IPS-11a (cell line): ENCODE measurements around the gene DAAM1.

ENCODE experiments used
- H3K4me3 ChIP-seq: one replicate; pipeline ENCODE4 v1.5.1; 2013; ENCODE audit warnings: low read depth, low read length, control low read depth

The DAAM1 gene

GRCh38 chr14:59359431-59360124 is 171.1 kb downstream of the DAAM1 start:
- H3K4me3 ChIP-seq, result no peak overlapping the region

GRCh38 chr14:59360233-59360632 is 171.8 kb downstream of the DAAM1 start:
- H3K4me3 ChIP-seq, result no peak overlapping the region

- no peak overlapping the region for H3K4me3 ChIP-seq
These were observed 172.7 kb downstream of the DAAM1 start for GRCh38 chr14:59360923-59361794.

GRCh38 chr14:59362513-59362912 is 174.0 kb downstream of the DAAM1 start:
- H3K4me3 ChIP-seq, result no peak overlapping the region

GRCh38 chr14:59363531-59364226 is 175.2 kb downstream of the DAAM1 start:
- no peak overlapping the region for H3K4me3 ChIP-seq

- no peak overlapping the region for H3K4me3 ChIP-seq
These were observed 181.8 kb downstream of the DAAM1 start for GRCh38 chr14:59370158-59370742.

GRCh38 chr14:59371771-59372170 is 183.3 kb downstream of the DAAM1 start:
- H3K4me3 ChIP-seq, result no peak overlapping the region

- H3K4me3 ChIP-seq, result no peak overlapping the region
These were observed 185.6 kb downstream of the DAAM1 start for GRCh38 chr14:59374048-59374447.

GRCh38 chr14:59376686-59377085 is 188.2 kb downstream of the DAAM1 start:
- H3K4me3 ChIP-seq, result no peak overlapping the region

GRCh38 chr14:59377491-59377890 is 189.0 kb downstream of the DAAM1 start:
- no peak overlapping the region for H3K4me3 ChIP-seq

- H3K4me3 ChIP-seq, result no peak overlapping the region
These were observed 189.6 kb downstream of the DAAM1 start for GRCh38 chr14:59377991-59378601.

GRCh38 chr14:59389936-59390335 is 201.5 kb downstream of the DAAM1 start:
- no peak overlapping the region for H3K4me3 ChIP-seq

- H3K4me3 ChIP-seq, result no peak overlapping the region
These were observed 202.9 kb downstream of the DAAM1 start for GRCh38 chr14:59391388-59391787.

GRCh38 chr14:59394268-59394667 is 205.8 kb downstream of the DAAM1 start:
- no peak overlapping the region for H3K4me3 ChIP-seq

- H3K4me3 ChIP-seq, result no peak overlapping the region
These were observed 207.2 kb downstream of the DAAM1 start for GRCh38 chr14:59395672-59396071.

GRCh38 chr14:59398841-59399240 is 210.4 kb downstream of the DAAM1 start:
- no peak overlapping the region for H3K4me3 ChIP-seq

- no peak overlapping the region for H3K4me3 ChIP-seq
These were observed 218.2 kb downstream of the DAAM1 start for GRCh38 chr14:59406454-59407245.

GRCh38 chr14:59407246-59408010 is 219.0 kb downstream of the DAAM1 start:
- no peak overlapping the region for H3K4me3 ChIP-seq
